ENCODE data around the gene SCAANT1.
A peak's percentile ranks its signal among the peaks of the same experiment; 100 is the strongest.

SCAANT1 gene

GRCh38 chr3:63878394-63879060, 33.7 kb downstream of the SCAANT1 start:
- Histone ChIP-seq H3K27me3 (no peaks in the 10 kb centered on the region), H3K9me3 (no peaks in the 10 kb centered on the region), H3K36me3 (peaks cover 33% of the 10 kb centered on the region), H3K9ac (no peak overlapping the region), H3K4me2 (no peak overlapping the region), H3K4me3 (no peak overlapping the region), H4K20me1 (peaks cover 100% of the 10 kb centered on the region), H3K4me1 (0 out of 2 replicates have a peak, but pooled peaks cover 16% of the 10 kb centered on the region), H3K27ac (no peak overlapping the region)
- TF ChIP-seq Cebpa-rat (IDR thresholded peaks at IDR 0.05): no peak

GRCh38 chr3:63877737-63878393, 34.3 kb downstream of the SCAANT1 start:
- peaks cover 38% of the 10 kb centered on the region for H3K36me3 ChIP-seq
- H4K20me1 ChIP-seq: peaks cover 100% of the 10 kb centered on the region
- H3K9ac ChIP-seq: no peak overlapping the region
- no peak for TF ChIP-seq Cebpa-rat (IDR thresholded peaks at IDR 0.05)
- H3K9me3 ChIP-seq: no peaks in the 10 kb centered on the region
- no peak overlapping the region for H3K4me3 ChIP-seq
- no peak overlapping the region for H3K27ac ChIP-seq
- H3K4me1 ChIP-seq: 0 out of 2 replicates have a peak, but pooled peaks cover 16% of the 10 kb centered on the region
- H3K4me2 ChIP-seq: no peak overlapping the region
- H3K27me3 ChIP-seq: no peaks in the 10 kb centered on the region

- Histone ChIP-seq H4K20me1 (peaks cover 100% of the 10 kb centered on the region), H3K36me3 (peaks cover 29% of the 10 kb centered on the region), H3K4me2 (no peak overlapping the region), H3K4me3 (no peak overlapping the region), H3K9ac (no peak overlapping the region), H3K27ac (no peak overlapping the region), H3K27me3 (no peaks in the 10 kb centered on the region), H3K9me3 (no peaks in the 10 kb centered on the region), H3K4me1 (peaks cover 27% of the 10 kb centered on the region; the same call in 1 of the 2 replicates)
- no peak for TF ChIP-seq Cebpa-rat (IDR thresholded peaks at IDR 0.05)
Observed at GRCh38 chr3:63876260-63876659, 35.9 kb downstream of the SCAANT1 start.

- Histone ChIP-seq H3K4me2 (no peak overlapping the region), H3K27me3 (no peaks in the 10 kb centered on the region), H3K4me3 (no peak overlapping the region), H3K36me3 (peaks cover 24% of the 10 kb centered on the region), H4K20me1 (peaks cover 100% of the 10 kb centered on the region), H3K27ac (no peak overlapping the region), H3K9me3 (no peaks in the 10 kb centered on the region), H3K4me1 (peaks cover 27% of the 10 kb centered on the region), H3K9ac (no peak overlapping the region)
- no peak for TF ChIP-seq Cebpa-rat (IDR thresholded peaks at IDR 0.05)
Observed at GRCh38 chr3:63875510-63875909, 36.7 kb downstream of the SCAANT1 start.

- Histone ChIP-seq H3K9ac (no peak overlapping the region), H4K20me1 (peaks cover 100% of the 10 kb centered on the region), H3K27ac (no peak overlapping the region), H3K4me3 (no peak overlapping the region), H3K9me3 (no peaks in the 10 kb centered on the region), H3K36me3 (peaks cover 20% of the 10 kb centered on the region), H3K27me3 (no peaks in the 10 kb centered on the region), H3K4me1 (peaks cover 31% of the 10 kb centered on the region), H3K4me2 (no peak overlapping the region)
- no peak for TF ChIP-seq Cebpa-rat (IDR thresholded peaks at IDR 0.05)
Observed at GRCh38 chr3:63874769-63875168, 37.4 kb downstream of the SCAANT1 start.

GRCh38 chr3:63872135-63872924, 39.9 kb downstream of the SCAANT1 start:
- Histone ChIP-seq H3K27ac (no peak overlapping the region), H3K4me3 (no peak overlapping the region), H3K4me2 (0 out of 2 replicates have a peak overlapping the region, but pooled peaks have one; percentile 7), H3K36me3 (peaks cover 25% of the 10 kb centered on the region), H4K20me1 (peaks cover 100% of the 10 kb centered on the region), H3K4me1 (peaks cover 22% of the 10 kb centered on the region), H3K9ac (no peak overlapping the region), H3K27me3 (no peaks in the 10 kb centered on the region), H3K9me3 (no peaks in the 10 kb centered on the region)
- no peak for TF ChIP-seq Cebpa-rat (IDR thresholded peaks at IDR 0.05)

GRCh38 chr3:63870615-63871005, 41.6 kb downstream of the SCAANT1 start:
- Histone ChIP-seq H3K4me1 (peaks cover 24% of the 10 kb centered on the region), H3K36me3 (peaks cover 36% of the 10 kb centered on the region), H3K27ac (no peak overlapping the region), H3K4me3 (no peak overlapping the region), H3K9me3 (no peaks in the 10 kb centered on the region), H4K20me1 (peaks cover 95% of the 10 kb centered on the region), H3K27me3 (no peaks in the 10 kb centered on the region), H3K4me2 (0 out of 2 replicates have a peak overlapping the region, but pooled peaks have one; percentile 15), H3K9ac (no peak overlapping the region)
- TF ChIP-seq Cebpa-rat (IDR thresholded peaks at IDR 0.05): no peak

- peaks cover 36% of the 10 kb centered on the region for H3K36me3 ChIP-seq
- H3K27ac ChIP-seq: no peak overlapping the region
- H3K4me1 ChIP-seq: peaks cover 29% of the 10 kb centered on the region
- TF ChIP-seq Cebpa-rat (IDR thresholded peaks at IDR 0.05): no peak
- peaks cover 90% of the 10 kb centered on the region for H4K20me1 ChIP-seq
- H3K4me2 ChIP-seq: no peak overlapping the region
- H3K4me3 ChIP-seq: no peak overlapping the region
- H3K27me3 ChIP-seq: no peaks in the 10 kb centered on the region
- H3K9ac ChIP-seq: no peak overlapping the region
- no peaks in the 10 kb centered on the region for H3K9me3 ChIP-seq
Observed at GRCh38 chr3:63869940-63870614, 42.1 kb downstream of the SCAANT1 start.

GRCh38 chr3:63867225-63867624, 45.0 kb downstream of the SCAANT1 start:
- peaks cover 27% of the 10 kb centered on the region; the same call in 1 of the 2 replicates for H3K36me3 ChIP-seq
- peaks cover 35% of the 10 kb centered on the region for H3K4me1 ChIP-seq
- TF ChIP-seq Cebpa-rat (IDR thresholded peaks at IDR 0.05): no peak

More at GRCh38 chr3:63867225-63867624, 45.0 kb downstream of the SCAANT1 start:
- Histone ChIP-seq H3K9me3 (no peaks in the 10 kb centered on the region), H4K20me1 (peaks cover 66% of the 10 kb centered on the region), H3K4me3 (no peak overlapping the region), H3K27me3 (no peaks in the 10 kb centered on the region), H3K27ac (no peak overlapping the region), H3K9ac (no peak overlapping the region), H3K4me2 (no peak overlapping the region)

All from BLaER1 (cell line).